NCI-H2171 (cell line): ENCODE data around the gene COL18A1.

Experiments
- DNase-seq: peaks from one replicate; lab custom pipeline; 2025; lab: John Stamatoyannopoulos, UW

The COL18A1 gene

DNA sequence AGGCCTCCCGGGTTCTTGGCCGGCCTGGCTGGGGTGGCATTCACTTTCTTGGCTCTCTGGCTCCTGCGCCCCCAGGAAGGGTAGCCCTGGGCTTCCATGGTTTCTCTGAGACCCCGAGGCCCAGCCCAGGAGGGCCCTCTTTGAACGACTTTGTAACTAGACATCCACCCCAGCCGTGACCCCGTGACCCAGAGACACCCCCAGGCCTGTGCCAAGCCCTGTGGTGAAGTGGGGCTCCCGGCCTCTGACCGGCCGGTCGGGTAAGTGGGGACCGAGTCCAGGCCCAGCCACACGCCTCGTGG is 64.0 kb downstream of the COL18A1 start:
- DNase-seq, result no peak

DNA sequence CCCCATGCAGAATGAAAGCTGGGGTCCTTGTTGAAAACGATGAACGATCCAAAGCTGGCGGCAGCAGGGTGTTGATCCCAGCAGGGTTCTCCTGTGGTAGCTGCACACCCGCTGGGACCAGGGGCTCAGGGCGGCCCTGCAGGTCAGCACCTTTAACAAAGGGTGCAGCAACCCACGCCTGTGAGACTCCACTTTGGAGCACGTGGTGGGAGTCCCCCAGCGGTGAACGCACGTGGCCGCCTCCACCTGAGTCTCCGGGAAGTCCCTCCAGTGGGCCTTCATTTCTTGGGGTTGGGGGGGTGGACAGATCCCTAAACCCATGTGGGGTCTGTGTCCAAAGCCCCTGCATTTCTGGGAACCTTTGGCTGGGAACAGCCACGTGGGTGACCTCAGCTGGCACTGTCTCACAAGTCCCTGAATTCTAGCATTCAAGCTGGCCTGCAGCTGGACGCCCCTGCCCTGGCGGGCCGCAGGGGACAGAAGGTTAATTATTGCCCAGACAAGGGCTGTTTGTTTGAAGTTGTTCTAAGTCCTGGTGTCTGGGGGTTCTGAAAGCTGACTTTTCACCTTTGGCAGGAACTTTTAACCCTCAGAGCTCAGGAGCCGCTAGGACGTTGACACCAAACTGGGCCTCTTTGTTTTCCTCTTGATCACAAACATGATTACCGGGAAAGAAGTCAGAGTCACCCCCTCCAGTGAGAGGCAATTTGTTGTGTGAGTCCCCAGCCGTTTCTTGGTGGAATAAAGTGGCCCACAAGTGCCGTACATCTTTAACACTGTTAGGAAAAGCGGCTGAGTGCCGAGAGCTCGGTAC is 64.5 kb downstream of the COL18A1 start:
- DNase-seq, result no peak

DNA sequence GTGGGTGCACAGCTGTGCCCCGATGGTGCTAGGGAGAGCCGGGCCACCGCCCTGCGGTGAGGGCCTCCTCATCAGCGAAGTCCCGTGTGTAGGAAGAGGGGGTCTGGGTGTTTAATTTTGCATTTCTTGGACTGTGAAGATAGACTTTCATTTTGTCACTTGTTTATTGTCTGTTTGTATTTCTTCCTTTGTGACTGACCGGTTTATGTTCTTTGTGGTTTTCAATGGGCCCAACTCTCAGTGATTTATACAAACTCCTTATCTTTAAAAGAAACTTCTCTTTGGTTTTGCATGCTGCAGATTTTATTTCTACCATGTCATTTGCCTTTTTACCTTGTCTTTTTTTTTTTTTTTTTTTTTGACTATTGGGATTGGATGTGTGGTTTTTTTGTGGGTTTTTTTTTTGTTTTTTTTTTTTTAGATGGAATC is 65.1 kb downstream of the COL18A1 start:
- DNase-seq, result no peak

DNA sequence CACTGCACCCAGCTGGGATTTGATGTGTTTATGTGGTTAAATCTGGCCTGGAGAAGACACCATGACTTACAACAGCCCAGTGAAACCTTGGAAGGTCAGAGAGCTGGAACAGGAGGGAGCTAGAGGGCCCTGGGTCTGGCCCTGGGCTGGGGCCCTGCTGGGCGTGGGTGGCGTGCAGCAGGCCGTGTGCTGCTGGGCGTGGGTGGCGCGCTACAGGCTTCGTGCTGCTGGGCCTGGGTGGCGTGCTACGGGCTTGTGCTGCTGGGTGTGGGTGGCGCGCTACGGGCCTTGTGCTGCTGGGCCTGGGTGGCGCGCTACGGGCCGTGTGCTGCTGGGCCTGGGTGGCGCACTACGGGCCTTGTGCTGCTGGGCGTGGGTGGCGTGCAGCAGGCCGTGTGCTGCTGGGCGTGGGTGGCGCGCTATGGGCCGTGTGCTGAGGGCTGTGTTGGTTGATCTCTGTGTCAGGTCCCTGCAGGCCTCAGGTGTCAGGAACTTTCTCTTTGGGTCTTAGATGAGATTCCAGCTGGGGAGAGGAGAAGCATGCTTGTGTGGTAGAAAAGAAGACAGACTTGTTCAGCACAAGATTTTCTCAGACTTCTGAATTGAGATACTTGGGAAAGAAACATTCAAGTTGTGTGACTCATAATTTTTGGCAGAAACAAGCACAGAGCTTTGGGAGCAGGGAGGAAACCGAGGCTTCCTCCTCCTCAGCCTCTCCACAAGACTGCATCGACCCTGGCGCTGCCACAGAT is 66.0 kb downstream of the COL18A1 start:
- no peak for DNase-seq

DNA sequence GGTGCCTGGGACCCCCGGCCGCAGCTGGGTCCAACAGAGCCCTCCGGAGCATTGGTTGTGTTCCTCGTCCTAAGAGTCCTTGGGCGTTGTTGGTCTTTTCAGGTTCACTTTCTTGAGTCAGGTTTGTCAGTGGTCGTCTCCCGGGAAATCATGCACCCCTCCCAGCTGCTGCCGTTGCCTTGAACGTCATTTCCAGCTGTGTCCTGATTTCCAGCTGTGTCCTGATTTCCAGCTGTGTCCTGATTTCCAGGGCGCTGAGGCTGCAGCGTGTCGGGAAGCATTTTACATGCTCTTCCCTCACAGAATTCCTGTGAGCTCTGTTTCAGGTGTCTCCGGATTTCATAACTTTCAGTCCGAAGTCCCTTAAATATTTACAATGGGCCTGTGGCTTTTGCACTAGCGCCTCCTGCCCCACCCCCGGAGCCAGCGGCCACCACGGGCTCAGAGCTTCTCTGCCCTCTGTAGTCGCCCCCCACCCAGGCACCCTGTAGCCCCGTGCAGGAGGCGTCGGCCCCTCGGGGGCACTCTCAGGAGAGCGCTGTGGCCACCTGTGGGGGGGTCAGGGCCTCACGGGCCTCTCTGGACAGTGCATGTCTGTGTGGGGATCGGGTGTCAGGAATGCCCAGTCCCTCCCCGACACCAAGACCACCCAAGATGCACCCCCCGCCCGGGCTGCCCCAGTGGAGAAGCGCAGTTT is 66.7 kb downstream of the COL18A1 start:
- no peak for DNase-seq

DNA sequence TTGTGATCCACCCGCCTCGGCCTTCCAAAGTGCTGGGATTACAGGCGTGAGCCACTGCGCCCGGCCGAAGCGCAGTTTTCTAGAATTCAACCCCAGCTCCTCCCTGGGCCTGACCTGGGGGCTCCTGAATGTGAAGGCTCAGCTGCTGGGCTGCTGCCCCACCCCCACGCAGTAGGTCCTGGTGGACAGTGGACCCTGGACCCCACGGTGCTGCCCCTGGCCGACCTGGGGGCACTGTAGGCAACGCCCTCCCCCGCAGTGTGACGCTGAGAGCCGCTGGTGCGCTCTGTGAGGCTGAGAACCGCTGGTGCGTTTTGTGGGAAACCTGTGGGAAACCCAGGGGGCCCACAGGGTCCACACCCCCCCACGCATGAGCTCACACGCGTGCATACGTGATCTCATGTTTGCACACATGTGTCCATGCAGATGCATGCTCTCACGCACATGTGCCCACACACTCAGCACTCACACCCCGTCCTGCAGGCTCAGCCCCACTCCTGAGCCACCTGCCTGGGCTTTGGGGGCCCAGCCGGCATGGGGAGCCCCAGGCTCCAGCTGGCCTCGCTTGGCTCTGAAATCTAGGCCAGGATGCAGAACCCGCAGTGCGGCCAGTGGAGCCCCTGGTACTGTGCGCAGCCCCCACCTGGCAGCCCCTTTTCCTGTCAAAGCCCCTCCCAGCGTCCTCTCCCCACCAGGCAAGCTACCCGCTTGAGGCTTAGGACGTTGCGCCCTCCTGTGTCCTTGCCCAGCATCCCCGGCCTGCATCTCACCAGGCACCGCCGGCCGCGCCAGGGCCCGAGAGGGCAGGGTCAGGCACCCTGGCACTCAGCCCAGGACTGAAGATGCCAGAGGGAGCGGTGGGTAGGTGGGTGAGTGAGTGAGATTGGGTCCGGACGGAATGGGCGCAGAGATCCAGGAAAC is 67.7 kb downstream of the COL18A1 start:
- DNase-seq, result no peak

DNA sequence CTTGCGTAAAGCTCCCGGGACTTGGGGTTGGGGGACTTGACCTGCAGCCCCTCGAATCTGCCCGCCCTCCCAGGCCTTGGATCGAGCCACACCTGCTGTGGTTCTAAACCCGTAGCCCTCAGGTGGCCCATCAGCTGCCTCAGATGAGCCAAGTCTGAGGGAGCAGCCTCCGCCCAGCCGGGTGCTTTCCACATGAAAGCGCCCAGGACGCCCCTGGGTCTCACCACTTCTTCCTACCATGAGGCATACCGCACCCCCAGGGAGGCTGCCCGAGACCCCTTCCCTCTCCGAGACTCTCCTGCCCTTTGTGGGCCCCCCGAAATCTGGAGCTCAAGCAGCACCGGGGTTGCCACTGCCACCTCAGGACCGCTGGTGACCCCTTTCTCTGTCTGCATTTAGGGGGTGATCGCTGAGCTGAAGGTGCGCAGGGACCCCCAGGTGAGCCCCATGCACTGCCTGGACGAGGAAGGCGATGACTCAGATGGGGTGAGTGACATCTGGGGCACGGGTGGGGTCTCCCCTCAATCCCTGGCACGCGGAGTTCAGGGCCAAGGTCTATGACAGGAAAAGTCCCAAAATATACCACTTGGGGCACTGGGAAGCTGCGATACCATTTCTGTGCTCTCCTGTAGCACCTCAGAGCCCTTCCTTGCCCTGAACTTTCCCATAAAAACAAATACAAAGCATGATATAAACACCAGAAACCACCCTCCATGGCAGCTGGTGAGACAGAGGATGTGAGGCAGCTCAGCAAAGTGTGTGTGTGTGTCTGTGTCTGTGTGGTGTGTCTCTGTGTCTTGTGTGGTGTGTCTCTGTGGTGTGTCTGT is 68.7 kb downstream of the COL18A1 start:
- no peak for DNase-seq

DNA sequence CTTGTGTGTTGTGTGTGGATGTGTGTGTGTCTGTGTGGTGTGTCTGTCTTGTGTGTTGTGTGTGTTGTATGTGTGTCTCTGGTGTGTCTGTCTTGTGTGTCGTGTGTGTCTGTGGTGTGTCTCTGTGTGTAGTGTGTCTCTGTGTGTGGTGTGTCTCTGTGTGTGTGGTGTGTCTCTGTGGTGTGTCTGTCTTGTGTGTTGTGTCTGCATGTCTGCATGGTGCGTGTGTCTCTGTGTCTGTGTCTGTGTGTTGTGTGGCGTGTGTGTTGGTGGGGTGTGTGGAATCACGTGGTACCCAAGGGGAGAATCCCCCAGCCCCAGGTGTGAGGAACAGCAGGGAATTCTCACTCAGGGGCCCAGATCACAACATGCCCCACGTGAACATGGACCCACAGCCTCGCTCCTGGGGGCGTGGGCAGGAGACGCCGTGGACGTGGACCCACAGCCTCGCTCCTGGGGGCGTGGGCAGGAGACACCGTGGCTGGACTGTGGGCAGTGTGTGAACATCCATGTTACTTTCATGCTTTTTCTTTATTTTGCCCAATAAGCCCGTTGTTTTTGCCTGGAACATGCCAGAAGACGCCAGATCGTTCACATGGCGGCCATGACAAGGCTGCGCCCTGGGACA is 69.5 kb downstream of the COL18A1 start:
- no peak for DNase-seq

DNA sequence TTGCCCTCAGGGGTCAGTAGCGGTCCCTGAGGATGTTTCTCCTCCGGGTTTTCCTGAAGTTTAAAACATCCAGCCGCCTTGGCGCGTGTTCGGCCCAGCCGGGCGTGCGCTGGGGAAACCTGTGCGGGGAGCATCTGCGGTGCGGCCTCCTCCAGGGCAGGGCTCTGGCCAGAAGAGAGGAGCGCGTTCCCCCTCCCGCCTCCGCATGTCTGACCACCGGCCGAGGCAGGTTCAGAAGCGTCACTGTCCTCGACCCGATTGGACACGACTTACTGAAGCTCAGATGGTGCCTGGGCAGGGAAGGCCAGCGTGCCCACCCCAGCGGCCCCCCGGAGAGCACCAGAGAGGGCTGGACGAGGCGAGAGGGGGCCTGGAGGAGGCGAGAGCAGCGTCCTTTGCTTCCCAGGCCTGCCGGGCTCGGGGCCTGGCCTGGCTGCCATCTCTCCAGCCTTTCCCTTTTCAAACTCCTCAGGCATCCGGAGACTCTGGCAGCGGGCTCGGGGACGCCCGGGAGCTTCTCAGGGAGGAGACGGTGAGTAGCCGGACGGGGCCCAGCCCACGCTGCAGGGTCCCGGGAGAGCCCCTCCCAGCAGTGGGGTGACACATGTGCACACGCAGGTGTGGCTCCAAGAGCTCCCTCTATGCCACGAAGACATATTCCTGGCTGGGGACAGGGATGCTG is 70.2 kb downstream of the COL18A1 start:
- DNase-seq, result no peak

DNA sequence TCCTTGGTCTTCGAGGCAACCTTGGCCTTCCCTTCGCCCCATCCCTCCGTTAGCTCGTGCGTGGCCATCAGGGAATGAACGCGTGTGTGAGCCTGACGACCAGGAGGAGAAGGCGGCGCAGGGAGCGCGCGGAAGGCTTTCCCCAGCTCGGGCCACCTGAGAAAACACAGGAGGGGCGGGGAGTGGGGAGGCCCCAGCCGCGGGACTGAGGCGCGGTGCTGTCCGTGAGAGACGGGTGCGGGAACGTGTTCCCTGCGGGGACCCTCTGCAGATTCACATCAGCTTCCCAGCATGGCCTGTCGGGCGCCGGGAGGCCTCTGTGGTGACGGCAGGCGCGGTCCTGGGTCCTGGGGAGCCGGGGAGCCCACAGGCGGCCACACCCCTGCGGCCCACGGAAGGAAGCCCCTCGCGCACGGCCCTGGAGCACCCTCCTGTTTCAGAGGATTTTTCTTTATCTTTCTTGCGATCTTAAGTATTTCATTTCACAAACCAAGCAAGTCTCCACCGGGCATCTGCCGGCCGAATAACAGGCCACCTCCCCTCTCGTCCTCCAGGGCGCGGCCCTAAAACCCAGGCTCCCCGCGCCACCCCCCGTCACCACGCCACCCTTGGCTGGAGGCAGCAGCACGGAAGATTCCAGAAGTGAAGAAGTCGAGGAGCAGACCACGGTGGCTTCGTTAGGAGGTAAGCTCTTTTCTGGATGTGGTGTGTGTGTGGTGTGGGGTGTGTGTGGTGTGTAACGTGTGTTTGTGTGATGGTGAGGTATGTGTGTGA is 71.0 kb downstream of the COL18A1 start:
- DNase-seq, result no peak

DNA sequence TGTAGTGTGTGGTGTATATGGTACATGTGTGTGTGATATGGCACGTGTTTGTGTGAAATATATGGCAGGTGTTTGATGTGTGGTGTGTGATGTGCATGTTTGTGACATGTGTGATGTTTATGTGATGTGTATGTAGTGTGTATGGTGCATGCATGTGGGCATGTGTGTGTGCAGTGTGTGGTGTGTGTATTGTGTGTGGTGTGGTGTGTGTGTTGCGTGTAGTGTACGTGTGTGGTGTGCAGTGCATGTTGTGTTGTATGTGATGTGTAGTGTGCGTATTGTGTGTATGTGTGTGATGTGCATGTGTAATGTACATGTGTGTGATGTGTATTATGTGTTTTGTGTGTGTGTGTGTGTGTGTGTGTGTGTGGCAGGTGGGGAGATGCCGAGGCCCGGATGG is 71.6 kb downstream of the COL18A1 start:
- no peak for DNase-seq

DNA sequence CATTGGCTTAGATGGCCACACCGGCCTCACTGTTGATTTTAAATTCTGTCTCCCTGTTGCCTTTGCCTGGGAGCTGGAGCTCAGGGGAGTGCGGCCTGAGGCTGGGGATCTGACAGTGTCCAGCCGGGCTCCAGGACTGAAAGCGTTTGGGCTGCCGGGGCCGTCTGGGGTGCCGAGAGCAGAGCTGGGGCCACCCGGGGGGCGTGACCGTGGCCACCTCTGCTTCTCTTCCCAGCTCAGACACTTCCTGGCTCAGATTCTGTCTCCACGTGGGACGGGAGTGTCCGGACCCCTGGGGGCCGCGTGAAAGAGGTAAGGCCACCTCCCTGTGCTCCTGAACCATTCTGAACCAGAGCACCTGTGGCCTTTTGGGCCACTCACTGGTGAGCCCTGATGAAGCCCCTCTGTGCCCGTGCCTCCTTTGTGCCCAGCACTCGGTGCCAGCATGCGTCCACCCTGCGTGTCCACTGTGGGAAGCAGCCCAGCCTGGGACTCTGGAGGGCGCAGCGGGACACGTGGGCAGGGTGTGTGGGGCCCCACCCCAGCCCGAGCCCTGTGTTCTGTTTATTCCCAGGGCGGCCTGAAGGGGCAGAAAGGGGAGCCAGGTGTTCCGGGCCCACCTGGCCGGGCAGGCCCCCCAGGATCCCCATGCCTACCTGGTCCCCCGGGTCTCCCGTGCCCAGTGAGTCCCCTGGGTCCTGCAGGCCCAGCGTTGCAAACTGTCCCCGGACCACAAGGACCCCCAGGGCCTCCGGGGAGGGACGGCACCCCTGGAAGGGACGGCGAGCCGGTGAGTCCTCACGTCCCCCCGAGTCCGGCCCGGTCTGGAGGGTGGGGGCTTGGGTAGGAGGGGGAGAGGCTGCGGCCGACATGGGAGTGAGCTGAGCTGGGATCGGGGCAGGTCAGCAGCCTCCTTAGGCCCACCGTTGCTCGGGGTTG is 72.5 kb downstream of the COL18A1 start:
- DNase-seq, result no peak

DNA sequence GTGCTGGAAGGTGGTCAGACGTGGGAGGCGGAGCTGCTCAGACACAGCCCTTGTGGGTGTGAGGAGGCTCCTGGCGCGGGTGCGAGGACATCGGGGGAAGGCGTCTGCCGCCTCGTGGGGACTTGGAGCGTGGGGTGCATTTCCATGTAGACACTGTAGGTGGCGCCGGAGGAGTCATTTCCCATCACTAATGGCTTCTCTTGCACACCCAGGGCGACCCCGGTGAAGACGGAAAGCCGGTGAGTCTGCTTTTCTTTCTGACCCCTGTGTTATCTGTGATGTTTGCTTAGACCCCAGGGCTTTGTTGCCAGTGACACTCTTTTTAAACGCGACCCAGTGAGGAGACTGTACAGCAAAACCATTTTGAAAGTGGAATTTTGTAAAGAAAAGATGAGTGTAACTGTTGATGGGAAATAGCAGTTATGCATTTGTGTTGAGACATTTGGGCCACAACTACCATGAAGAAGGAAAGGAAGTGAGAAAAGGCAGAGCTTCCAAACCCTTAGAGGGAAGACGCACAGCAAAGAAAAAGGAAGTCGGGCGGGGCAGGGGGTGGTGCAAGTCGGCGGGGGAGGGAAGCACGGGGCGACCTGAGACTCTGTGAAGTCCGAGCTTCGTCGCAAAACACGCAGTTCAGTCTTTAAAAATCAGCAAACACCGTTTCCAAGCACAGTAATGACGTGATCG is 73.3 kb downstream of the COL18A1 start:
- DNase-seq, result peak; percentile 23

DNA sequence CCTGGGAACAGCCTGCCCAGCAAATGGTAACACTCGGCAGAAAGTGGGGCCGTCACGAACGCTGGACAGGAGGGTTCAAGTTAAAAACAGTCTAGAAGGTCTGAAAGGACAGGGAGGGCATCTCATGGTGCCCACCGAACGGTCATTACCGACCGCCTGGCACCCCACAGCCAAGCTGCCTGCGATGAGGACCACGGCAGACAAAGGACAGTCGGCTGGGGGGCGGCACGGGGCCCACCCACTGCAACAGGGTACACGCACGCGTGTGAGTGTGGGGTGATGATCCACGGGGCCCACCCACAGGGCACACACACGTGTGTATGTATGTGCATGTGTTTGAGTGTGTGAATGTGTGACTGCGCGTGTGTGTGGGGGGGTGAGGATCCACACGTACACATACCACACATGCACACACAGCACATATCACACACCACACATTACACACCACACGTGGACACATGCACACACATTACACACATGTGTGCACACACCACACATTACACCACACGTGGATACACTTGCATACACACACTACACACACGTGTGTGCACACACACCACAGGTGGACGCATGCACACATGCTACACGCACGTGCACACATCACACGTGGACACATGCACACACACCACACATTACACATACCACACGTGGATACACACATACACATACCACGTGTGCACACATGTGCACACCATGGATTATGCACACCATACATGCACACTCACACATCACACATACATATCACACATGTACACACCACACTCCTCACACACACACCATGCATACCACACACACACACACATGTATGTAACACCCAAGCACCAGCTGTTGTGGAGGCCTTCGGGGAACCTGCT is 74.1 kb downstream of the COL18A1 start:
- DNase-seq, result no peak

DNA sequence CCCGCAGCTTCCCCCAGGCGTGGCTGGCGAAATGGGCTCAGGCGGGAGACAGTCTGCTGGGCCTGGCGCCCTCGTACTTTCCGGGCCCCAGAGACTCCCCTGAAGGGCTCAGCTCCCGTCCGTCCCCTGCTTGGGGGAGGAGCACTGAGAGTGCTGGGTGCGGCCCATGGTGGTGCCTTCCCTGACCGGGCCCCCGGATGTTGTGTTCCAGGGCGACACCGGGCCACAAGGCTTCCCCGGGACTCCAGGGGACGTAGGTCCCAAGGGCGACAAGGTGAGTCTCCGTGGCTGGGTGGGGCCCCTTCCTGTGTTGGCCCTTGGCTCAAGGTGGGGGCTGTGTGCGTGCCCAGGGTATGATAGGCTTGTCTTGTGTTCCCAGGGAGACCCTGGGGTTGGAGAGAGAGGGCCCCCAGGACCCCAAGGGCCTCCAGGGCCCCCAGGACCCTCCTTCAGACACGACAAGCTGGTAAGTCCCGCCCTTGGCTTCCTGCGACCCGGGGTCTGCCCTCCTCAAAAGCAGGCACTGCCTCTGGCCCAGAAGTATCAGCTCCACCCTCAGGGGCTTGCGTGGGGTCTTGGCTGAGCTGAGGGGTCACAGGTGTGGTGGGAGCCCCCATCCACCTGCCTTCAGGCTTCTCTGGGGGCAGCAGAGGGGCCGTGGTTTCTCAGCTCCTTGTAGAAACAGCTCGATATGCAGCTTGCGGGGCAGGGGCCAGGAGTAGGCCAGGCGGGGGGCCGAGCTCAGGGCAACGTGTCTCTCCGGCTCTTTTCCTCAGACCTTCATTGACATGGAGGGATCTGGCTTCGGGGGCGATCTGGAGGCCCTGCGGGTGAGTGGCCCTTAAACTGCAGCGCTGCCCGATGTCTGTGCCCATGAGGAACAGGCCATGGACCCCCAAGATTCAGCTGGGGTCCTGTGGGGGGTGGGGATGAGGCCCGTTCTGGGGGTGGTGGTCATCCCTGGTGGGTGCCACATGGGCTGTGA is 75.0 kb downstream of the COL18A1 start:
- no peak for DNase-seq
